Measurements from ENCODE around the gene RICTOR.

GRCh38 chr5:38931731-38932130, 142.5 kb downstream of the RICTOR start:
- TF ChIP-seq FOS (IDR thresholded peaks at IDR 0.05; ENCODE audit: low read depth, low read length): no peak
- TF ChIP-seq CTCF (conservative IDR thresholded peaks at IDR 0.05; ENCODE audit: low read depth, low read length): no peak
- TF ChIP-seq CEBPB (IDR thresholded peaks at IDR 0.05; ENCODE audit: low read depth, low read length): no peak
- TF ChIP-seq ELK1 (IDR thresholded peaks at IDR 0.05; ENCODE audit: borderline replicate concordance, low read depth, low read length): no peak
- TF ChIP-seq POLR2A (IDR thresholded peaks at IDR 0.05; ENCODE audit: low read depth, low read length): no peak
- no peak for TF ChIP-seq RAD21 (IDR thresholded peaks at IDR 0.05; ENCODE audit: low read length)
- TF ChIP-seq RFX5 (IDR thresholded peaks at IDR 0.05; ENCODE audit: low read depth, low read length): no peak
- no peak for TF ChIP-seq MAZ (IDR thresholded peaks at IDR 0.05; ENCODE audit: borderline replicate concordance, low read depth, low read length)
